ENCODE data around the gene DHRS2.
"Not testable (repeated sequence)": the region's sequence is repeated elsewhere in the genome, so short reads cannot be mapped to it uniquely, and the experiment has no call there.

DHRS2 gene

GRCh38 chr14:23634698-23635412, 1.3 kb upstream of the DHRS2 start:
- DNase-seq: not testable (repeated sequence)

GRCh38 chr14:23637312-23637654, 1.1 kb downstream of the DHRS2 start:
- DNase-seq: not testable (repeated sequence)

GRCh38 chr14:23637655-23638413, 1.7 kb downstream of the DHRS2 start:
- DNase-seq: not testable (repeated sequence)

- no peak for DNase-seq
These were observed 2.4 kb downstream of the DHRS2 start for GRCh38 chr14:23638414-23639047.

GRCh38 chr14:23639048-23639890, 3.1 kb downstream of the DHRS2 start:
- DNase-seq: no peak

- no peak for DNase-seq
These were observed 3.8 kb downstream of the DHRS2 start for GRCh38 chr14:23639891-23640523.

- no peak for DNase-seq
These were observed 4.5 kb downstream of the DHRS2 start for GRCh38 chr14:23640524-23641141.

GRCh38 chr14:23641180-23641914, 5.2 kb downstream of the DHRS2 start:
- DNase-seq: no peak

GRCh38 chr14:23641915-23642588, 5.9 kb downstream of the DHRS2 start:
- no peak for DNase-seq

GRCh38 chr14:23643533-23644194, 7.5 kb downstream of the DHRS2 start:
- DNase-seq: no peak

- DNase-seq: no peak
These were observed 8.2 kb downstream of the DHRS2 start for GRCh38 chr14:23644195-23644918.

- DNase-seq: no peak
These were observed 8.8 kb downstream of the DHRS2 start for GRCh38 chr14:23644919-23645336.

- DNase-seq: no peak
These were observed 9.3 kb downstream of the DHRS2 start for GRCh38 chr14:23645504-23645811.

- DNase-seq: no peak
These were observed 9.9 kb downstream of the DHRS2 start for GRCh38 chr14:23645812-23646647.

- DNase-seq: no peak
These were observed 10.7 kb downstream of the DHRS2 start for GRCh38 chr14:23646648-23647549.

- DNase-seq: no peak
These were observed 11.5 kb downstream of the DHRS2 start for GRCh38 chr14:23647619-23648018.

GRCh38 chr14:23648764-23649460, 12.7 kb downstream of the DHRS2 start:
- DNase-seq: no peak
